T-helper 1 cell (primary cell): ENCODE measurements around the gene TOR1AIP1.
"Not testable (repeated sequence)": the region's sequence is repeated elsewhere in the genome, so short reads cannot be mapped to it uniquely, and the experiment has no call there.

ENCODE experiments used
- DNase-seq, 5 donors: peaks; one replicate each; pipeline ENCODE4 v3.0.0-alpha.2; 2012 to 2020
- total RNA-seq, 4 donors: gene quantifications; one replicate each; lab custom pipeline; 2026; lab: John Stamatoyannopoulos, UW

The TOR1AIP1 gene, protein sequence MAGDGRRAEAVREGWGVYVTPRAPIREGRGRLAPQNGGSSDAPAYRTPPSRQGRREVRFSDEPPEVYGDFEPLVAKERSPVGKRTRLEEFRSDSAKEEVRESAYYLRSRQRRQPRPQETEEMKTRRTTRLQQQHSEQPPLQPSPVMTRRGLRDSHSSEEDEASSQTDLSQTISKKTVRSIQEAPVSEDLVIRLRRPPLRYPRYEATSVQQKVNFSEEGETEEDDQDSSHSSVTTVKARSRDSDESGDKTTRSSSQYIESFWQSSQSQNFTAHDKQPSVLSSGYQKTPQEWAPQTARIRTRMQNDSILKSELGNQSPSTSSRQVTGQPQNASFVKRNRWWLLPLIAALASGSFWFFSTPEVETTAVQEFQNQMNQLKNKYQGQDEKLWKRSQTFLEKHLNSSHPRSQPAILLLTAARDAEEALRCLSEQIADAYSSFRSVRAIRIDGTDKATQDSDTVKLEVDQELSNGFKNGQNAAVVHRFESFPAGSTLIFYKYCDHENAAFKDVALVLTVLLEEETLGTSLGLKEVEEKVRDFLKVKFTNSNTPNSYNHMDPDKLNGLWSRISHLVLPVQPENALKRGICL
- 125 to 230 (median 134) reads per million in 4 donors for total RNA-seq

DNA sequence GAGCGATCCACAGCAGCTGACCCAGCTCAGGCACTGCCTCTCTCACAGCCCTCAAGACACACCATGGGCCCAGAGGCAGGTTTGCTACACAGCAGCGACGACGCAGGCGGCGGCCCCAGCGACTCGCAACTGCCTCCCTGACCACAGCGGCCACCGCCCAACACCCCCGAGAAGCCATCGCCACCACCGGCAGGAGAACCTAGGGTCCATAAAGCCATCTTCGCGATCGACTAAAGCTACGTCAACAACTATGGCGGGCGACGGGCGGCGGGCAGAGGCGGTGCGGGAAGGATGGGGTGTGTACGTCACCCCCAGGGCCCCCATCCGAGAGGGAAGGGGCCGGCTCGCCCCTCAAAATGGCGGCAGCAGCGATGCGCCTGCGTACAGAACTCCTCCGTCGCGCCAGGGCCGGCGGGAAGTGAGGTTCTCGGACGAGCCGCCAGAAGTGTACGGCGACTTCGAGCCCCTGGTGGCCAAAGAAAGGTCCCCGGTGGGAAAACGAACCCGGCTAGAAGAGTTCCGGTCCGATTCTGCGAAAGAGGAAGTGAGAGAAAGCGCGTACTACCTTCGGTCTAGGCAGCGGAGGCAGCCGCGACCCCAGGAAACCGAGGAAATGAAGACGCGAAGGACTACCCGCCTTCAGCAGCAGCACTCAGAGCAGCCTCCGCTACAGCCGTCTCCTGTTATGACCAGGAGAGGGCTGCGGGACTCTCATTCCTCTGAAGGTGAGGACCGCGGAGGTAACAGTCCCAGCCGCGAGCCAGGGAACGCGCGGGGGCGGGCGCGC lies at the start of gene TOR1AIP1:
TSS of gene TOR1AIP1 (plus strand) at position 33 of the 787 bp plus-strand sequence. CDS start at position 251, 218 bp downstream.
- peak; percentile 95 to 99 (median 96) for DNase-seq

DNA sequence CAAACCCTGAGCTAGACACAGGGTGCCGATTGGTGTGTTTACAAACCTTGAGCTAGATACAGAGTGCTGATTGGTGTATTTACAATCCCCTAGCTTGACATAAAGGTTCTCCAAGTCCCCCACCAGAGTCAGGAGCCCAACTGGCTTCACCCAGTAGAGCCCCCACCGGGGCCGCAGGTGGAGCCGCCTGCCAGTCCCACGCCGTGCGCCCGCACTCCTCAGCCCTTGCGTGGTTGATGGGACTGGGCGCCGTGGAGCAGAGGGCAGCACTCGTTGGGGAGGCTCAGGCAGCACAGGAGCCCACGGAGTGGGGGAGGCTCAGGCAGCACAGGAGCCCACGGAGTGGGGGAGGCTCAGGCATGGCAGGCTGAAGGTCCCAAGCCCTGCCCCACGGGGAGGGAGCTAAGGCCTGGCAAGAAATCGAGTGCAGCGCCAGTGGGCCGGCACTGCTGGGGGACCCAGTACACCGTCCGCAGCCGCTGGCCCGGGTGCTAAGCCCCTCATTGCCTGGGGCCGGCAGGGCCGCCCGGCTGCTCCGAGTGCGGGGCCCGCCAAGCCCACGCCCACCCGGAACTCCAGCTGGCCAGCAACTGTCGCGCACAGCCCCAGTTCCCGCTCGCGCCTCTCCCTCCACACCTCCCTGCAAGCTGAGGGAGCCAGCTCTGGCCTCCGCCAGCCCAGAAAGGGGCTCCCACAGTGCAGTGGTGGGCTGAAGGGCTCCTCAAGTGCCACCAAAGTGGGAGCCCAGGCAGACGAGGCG lies 45.2 kb upstream of the TOR1AIP1 start:
- not testable (repeated sequence) for DNase-seq

DNA sequence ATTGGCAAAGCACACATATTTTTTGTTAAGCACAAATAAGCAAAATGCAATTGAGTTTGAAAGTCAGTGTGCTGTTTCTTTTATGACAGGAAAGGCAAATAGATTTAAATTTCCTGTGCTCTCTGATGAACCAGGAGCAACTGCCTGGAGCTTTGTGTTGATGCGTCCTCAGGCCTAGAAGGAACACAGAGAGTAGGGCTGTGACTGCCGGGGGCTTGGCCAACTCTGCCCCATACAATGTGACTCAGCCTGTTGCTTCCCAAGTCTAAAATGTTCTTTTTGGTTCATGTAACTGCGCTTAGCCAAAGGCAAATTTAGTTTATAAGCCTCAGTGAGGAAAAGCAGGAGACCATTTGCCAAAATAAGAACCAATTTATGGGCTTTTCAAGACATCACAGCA lies 42.0 kb upstream of the TOR1AIP1 start:
- no peak for DNase-seq

DNA sequence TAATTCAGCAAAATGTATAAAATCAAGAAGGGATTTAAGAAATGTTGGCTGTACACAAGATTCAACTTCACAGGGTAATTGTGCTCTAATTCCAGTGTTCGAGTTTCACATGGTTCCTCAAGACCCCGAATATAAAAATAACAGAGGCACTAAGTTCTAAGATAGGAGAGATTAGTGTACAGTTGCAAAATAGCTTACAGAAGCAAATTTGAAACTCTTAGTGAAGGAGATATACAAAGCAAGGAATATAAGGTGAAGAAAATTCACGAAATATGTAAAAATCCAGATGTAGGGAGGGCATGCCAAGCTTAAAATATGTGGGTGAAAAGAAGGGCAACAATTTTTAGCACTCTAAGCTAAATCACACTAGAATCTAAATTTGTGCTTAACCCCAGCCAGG lies 33.9 kb upstream of the TOR1AIP1 start:
- DNase-seq, result no peak

DNA sequence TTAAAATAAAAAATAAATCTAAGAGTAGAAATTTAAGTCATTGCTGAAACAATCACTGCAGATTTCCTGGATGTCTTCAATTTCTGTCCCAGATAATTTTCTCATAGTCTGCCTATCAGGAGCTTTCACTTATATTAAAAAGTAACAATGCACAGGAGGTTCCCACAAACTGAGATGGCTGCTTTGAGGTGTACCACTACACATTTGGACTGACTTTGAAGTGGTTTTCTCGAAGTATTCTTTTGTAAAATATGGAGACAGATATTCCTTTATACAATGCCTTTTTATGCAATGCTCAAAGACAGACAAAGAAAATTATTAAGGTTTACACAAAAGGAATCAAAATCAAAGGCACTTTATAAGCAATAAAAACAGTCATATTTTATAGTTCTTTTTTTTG lies 29.0 kb upstream of the TOR1AIP1 start:
- DNase-seq, result no peak

GRCh38 chr1:179855831-179856230 lies 26.3 kb upstream of the TOR1AIP1 start:
- DNase-seq, result not testable (repeated sequence)

DNA sequence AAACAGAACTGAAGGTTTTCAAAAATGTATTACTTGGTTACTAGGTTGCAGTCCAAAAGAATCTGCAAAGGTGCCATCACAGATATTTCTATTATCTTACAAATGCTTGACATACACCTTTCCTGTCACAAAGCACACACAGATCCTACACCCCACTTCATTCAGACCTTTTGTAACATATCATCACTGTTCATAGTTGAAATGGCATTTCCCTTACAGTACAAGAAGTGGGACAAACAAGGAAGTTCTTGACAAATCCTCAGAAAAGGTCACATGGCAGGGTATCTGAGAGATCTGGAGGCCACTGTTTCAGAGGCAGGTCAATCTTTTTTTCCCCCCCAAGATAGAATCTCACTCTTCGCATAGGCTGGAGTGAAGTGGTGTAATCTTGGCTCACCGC lies 25.8 kb upstream of the TOR1AIP1 start:
- no peak for DNase-seq

GRCh38 chr1:179857009-179857408 lies 25.1 kb upstream of the TOR1AIP1 start:
- DNase-seq, result no peak

- no peak for DNase-seq
Measured at GRCh38 chr1:179860652-179861051, 21.4 kb upstream of the TOR1AIP1 start.

DNA sequence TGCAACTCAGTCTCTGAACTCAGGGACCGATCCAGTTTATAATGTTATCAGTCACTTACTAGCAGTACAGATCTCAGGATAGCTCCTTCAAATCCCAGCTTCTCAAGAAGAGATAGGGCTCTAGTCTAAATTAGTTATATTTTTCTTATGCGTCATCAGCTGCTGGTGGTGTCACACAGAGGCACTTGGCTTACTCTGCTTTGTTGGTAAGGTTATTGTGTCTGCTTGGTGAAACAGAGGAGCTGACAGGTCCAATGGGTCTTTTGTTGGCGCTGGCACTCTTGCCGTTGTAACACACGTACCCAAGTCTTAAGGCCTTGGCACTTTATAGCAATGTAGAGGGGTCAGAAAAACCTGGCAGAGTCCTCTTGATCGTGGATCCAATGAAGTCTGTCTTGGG lies 16.7 kb upstream of the TOR1AIP1 start:
- DNase-seq, result no peak

- DNase-seq, result no peak
Measured at GRCh38 chr1:179866616-179867015, 15.5 kb upstream of the TOR1AIP1 start.

GRCh38 chr1:179867493-179868330 lies 14.4 kb upstream of the TOR1AIP1 start:
- DNase-seq, result peak in 4 of 5 donors; percentile 15 to 34 (median 26)

- no peak for DNase-seq
Measured at GRCh38 chr1:179870870-179871269, 11.2 kb upstream of the TOR1AIP1 start.

DNA sequence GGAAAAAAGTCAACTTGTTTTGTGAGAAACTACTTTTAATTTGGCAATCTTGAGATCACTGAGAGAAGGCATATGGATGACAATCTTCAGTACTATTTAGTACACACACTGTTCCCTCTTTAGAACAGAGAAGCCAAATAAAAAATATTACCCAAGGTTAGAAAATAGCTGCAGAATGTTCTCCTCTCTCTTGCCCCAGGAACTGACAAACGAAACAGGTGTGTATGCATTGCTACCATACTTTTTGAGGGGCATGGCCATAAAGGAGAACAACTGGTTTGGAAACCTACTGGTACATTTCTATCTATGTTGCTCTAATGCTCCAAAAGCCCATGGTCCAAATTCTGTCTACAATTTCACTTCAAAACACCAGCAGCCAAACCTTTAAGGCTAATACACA lies 10.1 kb upstream of the TOR1AIP1 start:
- DNase-seq, result no peak

DNA sequence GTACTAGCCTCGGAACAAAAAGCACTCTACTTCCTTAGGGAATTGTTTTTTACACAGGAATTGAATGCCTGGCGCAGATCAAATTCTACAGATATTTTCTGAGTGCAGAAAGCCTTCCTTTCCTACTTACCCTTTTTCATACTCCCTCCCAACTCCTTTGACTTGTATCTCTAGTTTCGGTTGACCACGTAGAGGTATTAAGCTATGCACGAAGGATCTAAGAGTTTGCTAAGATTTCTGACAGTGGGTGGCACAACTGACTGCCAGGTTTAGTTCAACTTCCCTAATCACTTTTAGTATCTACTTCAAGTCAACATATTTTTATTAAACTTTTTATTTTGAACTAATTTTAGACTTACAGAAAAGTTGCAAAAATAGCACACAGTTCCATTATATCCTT lies 9.5 kb upstream of the TOR1AIP1 start:
- no peak for DNase-seq

DNA sequence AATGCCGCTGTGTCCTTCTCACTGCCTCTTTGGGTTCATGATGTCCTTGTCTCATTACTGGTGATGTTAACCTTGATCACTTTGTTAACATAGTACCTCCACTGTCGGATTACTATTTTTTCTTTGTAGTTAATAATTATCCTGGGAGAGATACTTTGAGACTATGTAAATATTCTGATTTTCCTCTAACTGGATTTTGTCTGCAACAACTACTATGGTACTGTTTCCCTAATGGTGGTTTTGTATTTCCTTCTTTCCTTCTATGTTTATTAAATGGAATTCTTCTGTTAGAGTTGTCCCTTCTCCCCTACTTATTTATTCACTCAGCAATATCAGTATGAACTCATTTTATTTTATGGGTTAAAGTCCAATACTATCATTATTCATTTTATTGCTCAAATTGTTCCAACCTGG lies 8.6 kb upstream of the TOR1AIP1 start:
- no peak for DNase-seq

- DNase-seq, result no peak
Measured at GRCh38 chr1:179875596-179876299, 6.3 kb upstream of the TOR1AIP1 start.

DNA sequence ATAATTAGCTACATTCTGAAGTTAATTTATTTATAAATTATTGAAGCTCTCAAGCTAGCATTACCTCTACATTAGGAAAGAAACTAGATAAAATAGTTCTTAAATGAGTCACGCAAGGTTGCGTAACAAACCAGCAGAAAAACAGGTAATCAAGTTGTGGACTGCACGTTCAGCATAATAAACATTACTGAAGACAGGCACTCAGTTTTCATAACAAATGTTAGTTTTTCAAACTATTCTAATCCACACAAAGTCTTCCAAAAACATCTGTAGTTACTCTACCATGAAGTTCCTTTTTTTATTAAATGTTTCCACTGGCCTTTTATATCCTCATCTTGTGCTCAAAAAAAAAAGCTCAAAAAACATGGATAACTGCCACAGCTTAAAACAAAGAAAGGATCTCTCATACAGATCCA lies 5.8 kb upstream of the TOR1AIP1 start:
- DNase-seq, result peak in 1 of 5 donors; percentile 21

GRCh38 chr1:179877586-179878265 lies 4.4 kb upstream of the TOR1AIP1 start, which contains the start of gene TOR1AIP2:
TOR1AIP2 (minus strand) TSS chr1:179877803; CDS start chr1:179852665, 25,138 bp downstream.
- peak; percentile 63 to 87 (median 78) for DNase-seq

GRCh38 chr1:179879797-179880196 lies 2.3 kb upstream of the TOR1AIP1 start:
- peak in 1 of 5 donors; percentile 13 for DNase-seq
